ENCODE data around the gene NR2F6.
A peak's percentile ranks its signal among the peaks of the same experiment; 100 is the strongest.
"Not testable (repeated sequence)": the region's sequence is repeated elsewhere in the genome, so short reads cannot be mapped to it uniquely, and the experiment has no call there.

Gene NR2F6

GRCh38 chr19:17214508-17215126 is 31.1 kb downstream of the NR2F6 start:
- no peak for DNase-seq

GRCh38 chr19:17213334-17213733 is 32.4 kb downstream of the NR2F6 start:
- no peak for DNase-seq

- DNase-seq, result no peak
These were observed 33.9 kb downstream of the NR2F6 start for GRCh38 chr19:17211547-17212446.

- no peak for DNase-seq
These were observed 35.4 kb downstream of the NR2F6 start for GRCh38 chr19:17210296-17210695.

GRCh38 chr19:17209126-17210036 is 36.3 kb downstream of the NR2F6 start:
- no peak for DNase-seq

- DNase-seq, result no peak
These were observed 38.8 kb downstream of the NR2F6 start for GRCh38 chr19:17206736-17207581.

GRCh38 chr19:17205237-17206140 is 40.2 kb downstream of the NR2F6 start:
- DNase-seq, result peak in 31 of 58 donors; percentile 3 to 66 (median 20)

- DNase-seq, result no peak
These were observed 43.0 kb downstream of the NR2F6 start for GRCh38 chr19:17202713-17203112.

- DNase-seq, result no peak
These were observed 43.5 kb downstream of the NR2F6 start for GRCh38 chr19:17202249-17202648.

GRCh38 chr19:17200408-17201079 is 45.2 kb downstream of the NR2F6 start:
- DNase-seq, result peak in 1 of 58 donors; percentile 16

GRCh38 chr19:17197666-17198065 is 48.1 kb downstream of the NR2F6 start:
- no peak for DNase-seq

- DNase-seq, result no peak
These were observed 49.1 kb downstream of the NR2F6 start for GRCh38 chr19:17196610-17197009.

GRCh38 chr19:17195106-17195505 is 50.6 kb downstream of the NR2F6 start:
- no peak for DNase-seq

GRCh38 chr19:17194608-17195007 is 51.1 kb downstream of the NR2F6 start:
- no peak for DNase-seq

GRCh38 chr19:17192751-17193150 is 53.0 kb downstream of the NR2F6 start:
- DNase-seq, result no peak

GRCh38 chr19:17191736-17192135 is 54.0 kb downstream of the NR2F6 start:
- DNase-seq, result not testable (repeated sequence)

- no peak for DNase-seq
These were observed 60.1 kb downstream of the NR2F6 start for GRCh38 chr19:17185590-17185989.

GRCh38 chr19:17184371-17184841 is 61.3 kb downstream of the NR2F6 start:
- DNase-seq, result peak in 1 of 58 donors; percentile 0

GRCh38 chr19:17183858-17184321 is 61.8 kb downstream of the NR2F6 start:
- peak in 1 of 58 donors; percentile 3 for DNase-seq

All from anterior cingulate cortex (tissue), 58 donors.